IMR-90 (cell line): ENCODE measurements around the gene IGLL1. TPM values are rescaled to one million over a fixed set of nuclear protein-coding genes. Genes with fewer than 3 reads are reported as not detected.

Experiments used
- ATAC-seq: fragments of 200-7000 bp; cut with Tn5 transposase; 2 replicates; pipeline ENCODE4 v1.9.1; 2020; ENCODE audit warnings: low read depth, mild to moderate bottlenecking, moderate library complexity
- BruUV-seq: library from RNA; stranded (reverse); fragments of 400-500 nt; replicated peaks from 2 replicates; lab custom pipeline; 2021; lab: Mats Ljungman, UMichigan
- CTCF ChIA-PET: fragments of 300-600 bp; formaldehyde crosslinking; extraction: SDS; loops from one replicate; lab custom pipeline; 2021; ENCODE audit warnings: antibody characterized with exemption; lab: Yijun Ruan, JAX
- POLR2A ChIA-PET: fragments of 300-600 bp; sonication (Branson Sonifier 250); formaldehyde crosslinking; loops from one replicate; lab custom pipeline; 2022; ENCODE audit warnings: antibody characterized with exemption; ENCODE audit not compliant: unreplicated experiment; lab: Charles Lee
- DNase-seq: peaks from one replicate; pipeline ENCODE4 v3.0.0; 2013
- H2AFZ ChIP-seq: replicated peaks from 2 replicates; pipeline ENCODE3; 2013; ENCODE audit warnings: low read length, mild to moderate bottlenecking; ENCODE audit not compliant: poor library complexity
- H2AK5ac ChIP-seq: 2 replicates; pipeline ENCODE4 v1.6.1; 2013; ENCODE audit warnings: low read depth, low read length, inconsistent platforms
- H2AK9ac ChIP-seq: replicated peaks from 2 replicates; pipeline ENCODE3; 2013; ENCODE audit warnings: mild to moderate bottlenecking, low read depth, low read length, moderate library complexity; ENCODE audit not compliant: poor library complexity
- H2BK120ac ChIP-seq: 2 replicates; pipeline ENCODE4 v1.6.1; 2013; ENCODE audit warnings: low read depth, low read length, inconsistent platforms
- H2BK15ac ChIP-seq: 3 replicates; pipeline ENCODE4 v1.6.1; 2013; ENCODE audit warnings: low read depth, low read length, inconsistent platforms
- H2BK20ac ChIP-seq: 2 replicates; pipeline ENCODE4 v1.6.1; 2013; ENCODE audit warnings: low read depth, mild to moderate bottlenecking, inconsistent platforms, low read length, moderate library complexity
- H2BK5ac ChIP-seq: 2 replicates; pipeline ENCODE4 v1.6.1; 2013; ENCODE audit warnings: mild to moderate bottlenecking, low read depth, low read length, inconsistent platforms; ENCODE audit not compliant: poor library complexity, severe bottlenecking
- H3K14ac ChIP-seq: replicated peaks from 2 replicates; pipeline ENCODE4 v1.6.1; 2013; ENCODE audit warnings: low read depth, low read length, inconsistent platforms
- H3K18ac ChIP-seq: 2 replicates; pipeline ENCODE4 v1.6.1; 2013; ENCODE audit warnings: low read depth, low read length, control low read depth
- H3K23ac ChIP-seq: 2 replicates; pipeline ENCODE4 v1.6.1; 2013; ENCODE audit warnings: low read depth, low read length, inconsistent platforms
- H3K27ac ChIP-seq: 2 replicates; pipeline ENCODE4 v1.5.1; 2013; ENCODE audit warnings: mild to moderate bottlenecking, control low read depth, low read length; ENCODE audit not compliant: insufficient read depth
- H3K27me3 ChIP-seq: 2 replicates; pipeline ENCODE4 v1.6.1; 2013; ENCODE audit warnings: low read length; ENCODE audit not compliant: control insufficient read depth, insufficient read depth
- H3K36me3 ChIP-seq: 2 replicates; pipeline ENCODE4 v1.6.1; 2013; ENCODE audit warnings: low read length, mixed read lengths; ENCODE audit not compliant: control insufficient read depth, insufficient read depth
- H3K4ac ChIP-seq: 2 replicates; pipeline ENCODE4 v1.6.1; 2013; ENCODE audit warnings: low read depth, low read length, inconsistent platforms
- H3K4me1 ChIP-seq: 2 replicates; pipeline ENCODE4 v1.6.1; 2013; ENCODE audit warnings: low read length, mixed read lengths; ENCODE audit not compliant: control insufficient read depth, insufficient read depth
- H3K4me2 ChIP-seq: 2 replicates; pipeline ENCODE4 v1.6.1; 2013; ENCODE audit warnings: low read depth, mild to moderate bottlenecking, control low read depth, low read length, moderate library complexity
- H3K4me3 ChIP-seq: 2 replicates; pipeline ENCODE4 v1.5.1; 2013; ENCODE audit warnings: low read depth, mild to moderate bottlenecking, control low read depth, low read length, moderate library complexity; ENCODE audit not compliant: insufficient read depth
- H3K56ac ChIP-seq: 2 replicates; pipeline ENCODE4 v1.6.1; 2013; ENCODE audit warnings: low read length, inconsistent platforms; ENCODE audit not compliant: insufficient read depth; ENCODE audit errors: extremely low read depth
- H3K79me1 ChIP-seq, 2 experiments: 2 replicates each; pipeline ENCODE4 v1.6.1; 2013; ENCODE audit warnings: low read length in 2 of 2, inconsistent platforms in 1 of 2, low read depth in 1 of 2
- H3K9ac ChIP-seq: 2 replicates; pipeline ENCODE4 v1.6.1; 2013; ENCODE audit warnings: low read depth, low read length, control low read depth
- H3K9me1 ChIP-seq: 2 replicates; pipeline ENCODE4 v1.6.1; 2013; ENCODE audit warnings: low read length, inconsistent platforms; ENCODE audit not compliant: insufficient read depth
- H3K9me3 ChIP-seq: 2 replicates; pipeline ENCODE4 v1.6.1; 2013; ENCODE audit warnings: low read length; ENCODE audit not compliant: control insufficient read depth, insufficient read depth
- H4K20me1 ChIP-seq: 2 replicates; pipeline ENCODE4 v1.6.1; 2013; ENCODE audit warnings: low read length, inconsistent platforms; ENCODE audit not compliant: insufficient read depth
- H4K5ac ChIP-seq: 2 replicates; pipeline ENCODE4 v1.6.1; 2013; ENCODE audit warnings: mild to moderate bottlenecking, low read depth, low read length, control low read depth
- H4K8ac ChIP-seq, 2 experiments: 2 replicates each; pipeline ENCODE4 v1.6.1; 2013; ENCODE audit warnings: low read depth in 2 of 2, low read length in 2 of 2, control low read depth in 1 of 2, inconsistent platforms in 1 of 2
- H4K91ac ChIP-seq: 2 replicates; pipeline ENCODE4 v1.6.1; 2013; ENCODE audit warnings: low read depth, low read length, inconsistent platforms; ENCODE audit not compliant: insufficient read depth
- CEBPB ChIP-seq: IDR thresholded peaks from 2 replicates; pipeline ENCODE4 v1.6.1; 2012; ENCODE audit warnings: low read depth, low read length, improper control_type of control experiment
- MAZ ChIP-seq: IDR thresholded peaks from 2 replicates; pipeline ENCODE4 v1.6.1; 2012; ENCODE audit warnings: low read depth, mild to moderate bottlenecking, low read length, improper control_type of control experiment, moderate library complexity, borderline replicate concordance
- POLR2A ChIP-seq: IDR thresholded peaks from 2 replicates; pipeline ENCODE4 v1.6.1; 2012; ENCODE audit warnings: mild to moderate bottlenecking, low read depth, low read length
- RCOR1 ChIP-seq: IDR thresholded peaks from 2 replicates; pipeline ENCODE4 v1.6.1; 2012; ENCODE audit warnings: mild to moderate bottlenecking, low read length, improper control_type of control experiment; ENCODE audit not compliant: insufficient replicate concordance
- RFX5 ChIP-seq: IDR thresholded peaks from 2 replicates; pipeline ENCODE4 v1.8.0; 2012; ENCODE audit warnings: low read depth, mild to moderate bottlenecking, low read length, moderate library complexity
- SMC3 ChIP-seq: fragments of 150-350 bp; IDR thresholded peaks from 2 replicates; pipeline ENCODE4 v1.6.1; 2016; ENCODE audit warnings: low read depth, mild to moderate bottlenecking, antibody characterized with exemption, low read length, moderate library complexity
- WGBS, 2 experiments: methylation state at CpG; one replicate each; pipeline versions ENCODE4 v1.1.5 to v1.1.7; 2013; ENCODE audit warnings: missing lambda C conversion rate in 2 of 2; ENCODE audit not compliant: insufficient read length in 1 of 2; ENCODE audit errors: extremely low coverage in 2 of 2; 5-methylcytosine and 5-hydroxymethylcytosine counted together
- dilution Hi-C: fragments of 300-500 bp; cut with HindIII; formaldehyde crosslinking; loops from one replicate; pipeline ENCODE4 v1.14.3; 2018; ENCODE audit warnings: low sequenced_read_pairs; ENCODE audit not compliant: unreplicated experiment
- in situ Hi-C: fragments of 300-500 bp; cut with MboI; formaldehyde crosslinking; loops from 3 replicates; pipeline ENCODE4 v1.14.3; 2019; ENCODE audit warnings: low sequenced_read_pairs, inconsistent platforms, mixed read lengths
- intact Hi-C: fragments of 100-400 bp; cut with micrococcal nuclease; formaldehyde crosslinking; loops from 2 replicates; pipeline ENCODE4 v1.10.0; 2022
- polyA plus RNA-seq, 3 experiments: library from polyadenylated mRNA; depleted of rRNA; stranded (reverse); fragments of >200 nt; gene quantifications; 2 replicates each; pipeline ENCODE4 v1.2.3, GENCODE V29; 2012; ENCODE audit warnings: low replicate concordance in 1 of 3
- total RNA-seq: library from RNA; depleted of rRNA; stranded (reverse); fragments of >200 nt; gene quantifications from 2 replicates; pipeline ENCODE4 v1.2.3, GENCODE V29; 2012
- TF ChIP-seq, protein P1 (sequence below): conservative IDR thresholded peaks from 2 replicates; pipeline ENCODE4 v1.5.1; 2012; ENCODE audit warnings: mild to moderate bottlenecking, low read depth, low read length, improper control_type of control experiment

Gene IGLL1
- total and polyA plus RNA-seq, 2 of the 4 experiments (the other 2 are of a cell fraction) = not detected

DNA sequence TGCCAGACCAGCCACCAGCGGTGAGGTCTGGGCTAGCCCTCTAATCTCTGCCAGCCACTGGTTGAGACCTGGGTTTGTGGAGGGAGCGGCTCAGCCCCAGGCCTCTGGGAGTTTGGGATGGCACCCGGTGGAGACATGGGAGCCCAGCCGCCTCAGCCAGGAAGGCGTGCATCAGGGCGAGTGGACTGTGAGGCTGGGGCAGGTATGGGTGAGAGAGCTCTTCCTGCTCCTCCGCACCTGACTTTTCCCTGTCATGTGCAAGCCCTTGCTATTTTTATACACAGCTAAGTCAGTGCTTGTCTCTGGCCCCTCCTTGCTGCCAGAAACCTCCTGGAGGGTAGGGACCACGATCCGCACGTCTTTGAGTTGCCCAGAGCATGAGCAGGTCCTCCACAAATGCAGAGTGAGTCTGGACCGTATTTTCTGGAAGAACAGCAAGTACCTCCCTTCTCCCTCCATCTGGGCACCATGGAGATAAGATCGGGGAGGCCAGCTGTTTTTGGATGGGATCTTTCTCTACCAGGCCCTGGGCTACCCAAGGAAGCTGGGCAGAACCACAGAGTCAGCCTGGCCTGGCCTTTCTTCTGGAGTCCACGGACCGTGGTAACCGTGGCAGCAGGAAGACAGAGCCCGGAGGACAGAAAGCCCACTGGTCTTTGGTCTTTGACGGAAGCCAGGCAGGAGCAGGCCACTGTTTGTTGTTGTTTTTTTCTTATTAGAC, 53.3 kb downstream of the IGLL1 start:
- Histone ChIP-seq H3K27me3 (peaks cover 14% of the 10 kb centered on the region), H2AK9ac (no peak overlapping the region), H3K9me1 (no peaks in the 10 kb centered on the region), H3K36me3 (no peaks in the 10 kb centered on the region), H3K23ac (no peak overlapping the region), H4K5ac (no peak overlapping the region), H3K4me3 (no peak overlapping the region), H3K4ac (no peak overlapping the region), H4K20me1 (no peaks in the 10 kb centered on the region; the same call in 1 of the 2 replicates), H4K91ac (no peak overlapping the region), H2AK5ac (no peak overlapping the region), H2AFZ (no peak overlapping the region), H2BK15ac (no peak overlapping the region), H2BK20ac (no peak overlapping the region), H2BK5ac (no peak overlapping the region), H3K79me1 (no peaks in the 10 kb centered on the region), H3K9me3 (no peaks in the 10 kb centered on the region), H3K27ac (no peak overlapping the region), H3K18ac (no peak overlapping the region), H3K14ac (no peak overlapping the region), H3K4me2 (no peak overlapping the region), H3K56ac (no peak overlapping the region), H3K4me1 (no peaks in the 10 kb centered on the region; the same call in 1 of the 2 replicates), H4K8ac (no peak overlapping the region), H2BK120ac (no peak overlapping the region), H3K9ac (no peak overlapping the region)
- TF ChIP-seq RCOR1 (no peak), SMC3 (no peak), POLR2A (no peak), RFX5 (no peak), CEBPB (no peak), MAZ (no peak)
- TF ChIP-seq, protein P1, sequence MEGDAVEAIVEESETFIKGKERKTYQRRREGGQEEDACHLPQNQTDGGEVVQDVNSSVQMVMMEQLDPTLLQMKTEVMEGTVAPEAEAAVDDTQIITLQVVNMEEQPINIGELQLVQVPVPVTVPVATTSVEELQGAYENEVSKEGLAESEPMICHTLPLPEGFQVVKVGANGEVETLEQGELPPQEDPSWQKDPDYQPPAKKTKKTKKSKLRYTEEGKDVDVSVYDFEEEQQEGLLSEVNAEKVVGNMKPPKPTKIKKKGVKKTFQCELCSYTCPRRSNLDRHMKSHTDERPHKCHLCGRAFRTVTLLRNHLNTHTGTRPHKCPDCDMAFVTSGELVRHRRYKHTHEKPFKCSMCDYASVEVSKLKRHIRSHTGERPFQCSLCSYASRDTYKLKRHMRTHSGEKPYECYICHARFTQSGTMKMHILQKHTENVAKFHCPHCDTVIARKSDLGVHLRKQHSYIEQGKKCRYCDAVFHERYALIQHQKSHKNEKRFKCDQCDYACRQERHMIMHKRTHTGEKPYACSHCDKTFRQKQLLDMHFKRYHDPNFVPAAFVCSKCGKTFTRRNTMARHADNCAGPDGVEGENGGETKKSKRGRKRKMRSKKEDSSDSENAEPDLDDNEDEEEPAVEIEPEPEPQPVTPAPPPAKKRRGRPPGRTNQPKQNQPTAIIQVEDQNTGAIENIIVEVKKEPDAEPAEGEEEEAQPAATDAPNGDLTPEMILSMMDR = no peak
- in situ Hi-C loops (loop anchor here (10.0 kb wide), 1 partner anchor 318 kb away; no protein-coding TSS in a partner anchor), dilution Hi-C loops (no loop called here), intact Hi-C loops (no loop called here)
- POLR2A ChIA-PET = no interaction called here
- WGBS, 2 experiments = 100% methylated on average over 1 of the region's 17 CpGs; no CpG with 5 or more reads in 1 of the 2 experiments
- no TSS peak for BruUV-seq
- CTCF ChIA-PET = no interaction called here
- DNase-seq (no peak), ATAC-seq (no peak)
